GM19238 (cell line): ENCODE measurements around the gene ADGRB3.
"Not testable (repeated sequence)": the region's sequence is repeated elsewhere in the genome, so short reads cannot be mapped to it uniquely, and the experiment has no call there.

Source experiments
- DNase-seq: peaks from one replicate; pipeline ENCODE4 v3.0.0; 2011; ENCODE audit warnings: low spot score; ENCODE audit not compliant: insufficient read length

The ADGRB3 gene

DNA sequence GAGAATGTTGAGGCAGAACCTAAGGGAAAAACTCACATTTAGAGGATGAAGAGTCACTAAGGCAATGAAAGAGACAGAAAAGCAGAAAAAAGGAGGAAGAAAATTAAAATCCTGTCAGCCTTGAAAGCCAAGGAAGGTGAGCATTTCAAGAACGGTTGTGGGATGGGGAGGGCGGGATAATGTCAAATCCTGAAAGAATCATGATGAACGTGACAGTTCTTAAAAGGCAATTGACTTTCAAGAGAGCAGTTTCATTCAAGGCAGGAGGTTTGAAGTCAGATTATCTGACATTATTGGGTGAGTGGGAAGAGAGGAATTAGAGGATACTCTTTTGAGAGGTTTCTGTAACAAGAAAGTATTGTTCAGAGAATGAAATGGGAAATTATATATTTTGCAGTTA lies 284.5 kb downstream of the ADGRB3 start:
- no peak for DNase-seq

DNA sequence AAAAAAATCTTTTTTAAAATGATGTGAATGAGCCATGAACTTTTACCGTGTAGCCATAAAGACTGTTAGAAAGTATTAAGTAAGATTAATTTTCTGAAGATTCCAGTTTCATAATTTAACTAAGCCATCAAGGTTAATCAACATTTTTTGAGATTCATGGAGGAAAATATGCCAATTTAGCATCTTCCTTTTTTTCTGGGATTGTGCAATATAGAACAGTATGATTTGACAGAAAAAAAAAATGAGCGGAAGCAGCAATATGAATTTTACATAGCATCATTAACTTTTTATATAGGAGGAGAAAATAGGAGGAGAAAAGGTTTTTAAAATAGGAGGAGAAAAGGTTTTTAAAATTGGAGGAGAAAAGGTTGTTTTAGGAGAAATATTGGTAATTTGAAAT lies 306.3 kb downstream of the ADGRB3 start:
- DNase-seq: no peak

GRCh38 chr6:68947721-68948120 lies 312.6 kb downstream of the ADGRB3 start:
- DNase-seq: no peak

- no peak for DNase-seq
Observed at GRCh38 chr6:68951270-68951669, 316.2 kb downstream of the ADGRB3 start.

DNA sequence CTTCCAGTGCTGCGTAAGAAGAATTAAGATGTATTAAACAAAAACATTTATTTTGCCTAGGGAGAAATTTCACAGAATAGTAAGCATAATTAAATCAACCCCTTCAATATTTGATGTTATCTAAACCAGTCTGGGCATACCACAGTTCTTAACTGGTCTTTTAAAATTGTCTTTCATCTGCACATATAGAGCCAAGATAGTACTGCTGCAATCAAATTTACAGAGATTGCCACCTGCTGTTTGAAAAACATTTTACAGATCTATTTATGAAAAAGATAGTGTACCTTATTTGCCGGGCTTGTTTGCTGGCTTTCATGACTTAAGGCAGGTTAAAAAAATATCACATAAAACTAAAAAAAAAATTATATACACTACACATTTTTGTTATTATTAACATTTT lies 323.2 kb downstream of the ADGRB3 start:
- DNase-seq: no peak

GRCh38 chr6:68967549-68968300 lies 332.6 kb downstream of the ADGRB3 start:
- DNase-seq: peak; percentile 20

GRCh38 chr6:68968301-68968649 lies 333.2 kb downstream of the ADGRB3 start:
- no peak for DNase-seq

GRCh38 chr6:68973066-68973465 lies 338.0 kb downstream of the ADGRB3 start:
- DNase-seq: no peak

DNA sequence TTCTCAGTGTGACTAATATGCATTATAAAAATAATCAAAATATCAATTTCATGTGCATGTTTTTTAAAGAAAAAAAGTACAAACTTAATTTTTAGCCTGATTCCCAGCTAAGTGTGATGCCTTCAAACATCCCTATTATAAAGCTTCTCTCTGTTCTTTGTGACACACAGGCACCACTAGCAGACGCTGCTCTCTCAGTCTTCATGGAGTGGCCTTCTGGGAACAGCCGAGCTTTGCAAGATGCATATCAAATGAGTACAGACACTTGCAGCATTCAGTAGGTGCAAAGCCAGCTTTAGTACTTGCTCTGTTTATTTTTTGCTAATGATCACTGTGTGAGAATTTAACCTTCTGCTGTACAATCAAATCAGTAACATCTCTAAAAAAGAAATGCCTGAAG lies 340.0 kb downstream of the ADGRB3 start:
- no peak for DNase-seq

- DNase-seq: no peak
Observed at GRCh38 chr6:68975816-68976215, 340.7 kb downstream of the ADGRB3 start.

GRCh38 chr6:68976260-68976659 lies 341.2 kb downstream of the ADGRB3 start:
- no peak for DNase-seq

- DNase-seq: no peak
Observed at GRCh38 chr6:68978411-68978810, 343.3 kb downstream of the ADGRB3 start.

DNA sequence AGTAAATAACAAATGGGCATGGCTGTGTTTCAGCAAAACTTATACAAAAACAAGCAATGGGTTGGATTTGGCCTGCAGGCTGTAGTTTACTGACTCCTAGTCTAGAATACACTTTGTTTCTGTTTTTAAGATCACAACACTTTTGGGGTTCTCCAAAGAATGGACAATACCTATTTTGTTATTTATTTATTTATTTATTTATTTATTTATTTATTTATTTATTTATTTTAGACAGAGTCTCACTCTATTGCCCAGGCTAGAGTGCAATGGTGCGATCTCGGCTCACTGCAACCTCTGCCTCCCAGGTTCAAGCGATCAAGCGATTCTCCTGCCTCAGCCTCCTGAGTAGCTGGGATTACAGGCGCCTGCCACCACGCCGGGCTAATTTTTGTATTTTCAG lies 346.6 kb downstream of the ADGRB3 start:
- not testable (repeated sequence) for DNase-seq

GRCh38 chr6:68988698-68989097 lies 353.6 kb downstream of the ADGRB3 start:
- no peak for DNase-seq

DNA sequence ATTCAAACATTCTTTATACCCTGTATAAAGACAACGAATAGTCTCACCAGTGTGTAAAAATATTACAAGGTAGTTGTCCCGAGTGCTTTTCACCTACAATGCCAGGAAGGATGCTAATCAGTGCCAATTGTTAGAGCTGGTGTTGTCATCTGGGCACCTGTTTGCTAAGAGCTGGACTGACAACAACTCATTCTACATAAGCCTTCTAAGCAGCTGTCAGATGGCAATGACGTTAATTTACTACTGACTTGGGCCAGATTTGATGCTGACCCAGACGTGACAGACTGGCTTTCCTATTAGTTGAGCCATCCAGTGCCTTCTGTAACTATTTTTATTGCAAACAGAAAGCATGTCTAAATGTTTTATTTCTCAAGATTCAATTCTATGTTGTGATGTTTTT lies 355.2 kb downstream of the ADGRB3 start:
- no peak for DNase-seq

DNA sequence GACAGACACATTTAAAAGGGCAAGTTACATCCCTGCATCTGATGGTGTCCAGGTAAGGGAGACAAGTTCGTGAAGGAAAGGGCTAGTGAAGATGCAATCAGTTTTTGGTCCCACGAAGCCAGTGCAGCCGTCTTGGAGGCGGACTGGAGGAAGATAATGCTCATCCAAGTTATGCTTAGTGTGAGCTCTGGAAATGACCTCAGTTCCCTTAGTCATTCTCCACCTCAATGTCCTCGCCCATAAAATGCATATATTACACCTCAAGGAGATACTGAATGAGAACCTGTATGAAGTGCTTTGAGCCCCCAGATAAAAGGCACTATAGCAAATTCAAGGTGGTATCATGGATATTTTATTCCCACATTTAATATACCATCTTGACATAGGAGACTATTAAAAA lies 358.8 kb downstream of the ADGRB3 start:
- no peak for DNase-seq

- DNase-seq: no peak
Observed at GRCh38 chr6:68994521-68994920, 359.4 kb downstream of the ADGRB3 start.

GRCh38 chr6:69005199-69005598 lies 370.1 kb downstream of the ADGRB3 start:
- no peak for DNase-seq

DNA sequence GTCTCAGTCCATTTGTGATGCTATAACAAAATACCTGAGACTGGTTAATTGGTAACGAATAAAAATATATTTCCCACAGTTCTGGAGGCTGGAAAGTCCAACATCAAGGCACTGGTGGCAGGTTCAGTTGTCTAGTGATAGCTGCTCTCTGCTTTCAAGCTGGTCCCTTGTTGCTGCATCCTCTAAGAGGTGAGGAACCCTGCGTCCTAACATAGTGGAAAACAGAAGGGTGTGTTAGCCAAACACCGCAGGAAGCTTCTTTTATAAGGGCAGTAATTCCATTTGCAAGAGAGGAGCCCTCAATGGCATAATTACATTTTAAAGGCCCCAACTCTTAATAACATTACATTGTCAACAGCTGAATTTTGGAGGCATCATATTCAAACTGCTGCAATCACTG lies 372.7 kb downstream of the ADGRB3 start:
- DNase-seq: no peak

DNA sequence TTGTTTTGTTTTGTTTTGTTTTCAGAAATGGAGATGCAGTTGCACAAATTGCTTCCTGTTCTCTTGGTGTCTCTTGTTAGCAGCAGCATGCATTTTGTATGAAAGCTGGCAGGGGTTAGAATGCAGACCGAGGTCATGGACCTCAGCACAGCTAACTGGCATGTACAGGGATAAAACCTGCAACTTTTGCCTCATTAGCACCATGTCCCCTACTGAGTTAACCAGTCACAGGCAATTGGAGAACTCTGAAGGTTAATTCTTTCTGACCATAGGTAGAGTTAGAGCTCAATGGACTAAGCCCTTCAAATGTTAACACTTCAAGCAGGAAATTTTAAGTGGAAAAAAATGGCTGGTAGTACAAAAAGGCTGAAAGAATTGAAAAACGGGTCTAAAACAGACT lies 377.1 kb downstream of the ADGRB3 start:
- DNase-seq: no peak

GRCh38 chr6:69012876-69013275 lies 377.8 kb downstream of the ADGRB3 start:
- DNase-seq: no peak

DNA sequence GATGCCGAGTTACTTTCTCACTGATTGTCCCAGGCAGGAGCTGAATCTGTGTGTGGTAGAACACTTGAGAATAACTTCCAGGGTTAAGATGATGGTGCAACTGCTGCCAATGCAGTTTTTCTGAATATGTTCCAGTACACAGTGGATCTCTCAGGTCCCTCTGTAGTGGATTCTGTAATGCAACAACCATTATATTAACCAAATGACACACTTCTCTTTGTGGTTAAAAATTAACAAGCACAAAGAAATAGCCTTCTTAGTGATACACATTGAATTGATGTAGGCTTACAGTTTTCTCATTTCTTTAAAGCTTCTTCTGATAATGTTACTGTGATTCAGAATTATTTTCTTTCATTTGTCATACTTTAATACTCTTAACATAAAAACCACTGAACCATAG lies 383.8 kb downstream of the ADGRB3 start:
- no peak for DNase-seq

GRCh38 chr6:69019832-69020231 lies 384.8 kb downstream of the ADGRB3 start:
- DNase-seq: no peak

- no peak for DNase-seq
Observed at GRCh38 chr6:69022993-69023392, 387.9 kb downstream of the ADGRB3 start.
